Right lobe of liver (tissue), 6 donors: ENCODE data around the gene CENPF. TPM values are rescaled to one million over a fixed set of nuclear protein-coding genes. Genes with fewer than 3 reads are reported as not detected.

Experiments used
- ATAC-seq, 4 donors: fragments of 200-7000 bp; cut with Tn5 transposase; one replicate each; pipeline ENCODE4 v1.9.1; 2020; ENCODE audit warnings: mild to moderate bottlenecking in 4 of 4, moderate library complexity in 4 of 4
- DNase-seq, 3 donors: peaks; one replicate each; pipeline ENCODE4 v3.0.0-alpha.2; 2020
- H3K27ac ChIP-seq, 3 donors: fragments of 200-600 bp; one replicate each; pipeline ENCODE4 v1.8.0; 2022
- H3K27me3 ChIP-seq, 2 donors: fragments of 200-600 bp; one replicate each; pipeline ENCODE4 v1.8.0; 2022
- H3K36me3 ChIP-seq, 4 donors: fragments of 200-600 bp; sonication (generic) in 1 of 4; one replicate each; pipeline versions ENCODE4 v1.5.1 to v1.8.0; 2017 to 2022; ENCODE audit warnings: control low read depth in 1 of 4
- H3K4me1 ChIP-seq, 4 donors: fragments of 200-600 bp; sonication (generic) in 1 of 4; one replicate each; pipeline versions ENCODE4 v1.5.1 to v1.8.0; 2017 to 2022; ENCODE audit warnings: control low read depth in 1 of 4
- H3K4me3 ChIP-seq, 3 donors: fragments of 200-600 bp; one replicate each; pipeline ENCODE4 v1.8.0; 2022
- H3K9me3 ChIP-seq, 4 donors: fragments of 200-600 bp; sonication (generic) in 1 of 4; one replicate each; pipeline versions ENCODE4 v1.5.1 to v1.8.0; 2017 to 2022; ENCODE audit warnings: control low read depth in 1 of 4
- POLR2A ChIP-seq: fragments of 450-650 bp; IDR thresholded peaks from one replicate; pipeline ENCODE4 v1.6.1; 2017; ENCODE audit warnings: antibody characterized with exemption, mild to moderate bottlenecking
- WGBS: methylation state at CpG from one replicate; pipeline ENCODE4 v1.1.6; 2018; ENCODE audit warnings: low coverage, low lambda C conversion rate; ENCODE audit not compliant: insufficient coverage; ENCODE audit errors: missing lambda C conversion rate; 5-methylcytosine and 5-hydroxymethylcytosine counted together
- intact Hi-C, 2 donors: fragments of 100-400 bp; cut with DNase I; formaldehyde crosslinking; loops; one replicate each; pipeline versions ENCODE4 v1.11.2 to v1.14.1; 2022
- total RNA-seq, 6 experiments: library from RNA; depleted of rRNA in 2 of 6; stranded (reverse); fragments of >200 nt in 2 of 6; fragmentation: NEBNext Ultra II Directional in 3 of 6; extraction: Animal tissue kit (Norgen Biotek cat#: 25700) in 3 of 6; gene quantifications; one replicate each; pipeline versions ENCODE4 v1.1.0 to v1.2.4, GENCODE V29; 2016 to 2023
- TF ChIP-seq, protein P1 (sequence below), 4 donors: fragments of 200-600 bp in 3 of 4; fragments of 450-650 bp in 1 of 4; IDR thresholded peaks; one replicate each; pipeline versions ENCODE4 v1.5.1 to v1.8.0; 2016 to 2022; ENCODE audit warnings: antibody characterized with exemption in 4 of 4, mild to moderate bottlenecking in 2 of 4
- donor health status: DM: no; HTN: yes; CAD: no.
- donor health status: DM: no; HTN: no; CAD: no.
- donor health status: DM: no; HTN: no; CAD: no.
- donor health status: DM: no; HTN: yes; CAD: no.
- donor health status: DM: no; HTN: yes; CAD: no.

CENPF gene
- total RNA-seq, 6 experiments from 2014 or later: 0.13 to 3.3 (median 1.0) TPM

DNA sequence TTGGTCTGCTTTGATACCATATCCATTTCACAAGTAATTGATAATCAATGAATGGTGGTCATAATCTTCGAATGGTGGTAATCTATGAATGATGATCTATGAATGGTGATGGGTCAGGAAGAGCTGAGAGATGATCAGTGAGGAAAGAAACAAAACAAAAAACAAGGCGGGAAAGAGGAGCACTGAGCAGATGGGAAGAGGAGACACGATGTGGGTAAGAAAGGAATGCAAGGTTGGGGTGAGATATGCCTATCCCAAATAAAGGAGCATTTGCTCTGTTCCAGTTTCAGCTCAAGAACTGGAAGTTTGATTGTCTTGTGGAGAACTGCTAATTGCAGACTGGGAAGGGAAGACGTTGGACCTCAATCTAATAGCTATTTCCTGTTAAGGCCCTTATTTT lies 73.8 kb downstream of the CENPF start:
- no peaks in the 10 kb centered on the region for H3K27me3 ChIP-seq
- intact Hi-C loops: no loop called here
- DNase-seq: no peak
- no peaks in the 10 kb centered on the region for H3K36me3 ChIP-seq
- 67% methylated on average over 4 of the region's 4 CpGs for WGBS
- no peak for TF ChIP-seq POLR2A
- TF ChIP-seq, protein P1, sequence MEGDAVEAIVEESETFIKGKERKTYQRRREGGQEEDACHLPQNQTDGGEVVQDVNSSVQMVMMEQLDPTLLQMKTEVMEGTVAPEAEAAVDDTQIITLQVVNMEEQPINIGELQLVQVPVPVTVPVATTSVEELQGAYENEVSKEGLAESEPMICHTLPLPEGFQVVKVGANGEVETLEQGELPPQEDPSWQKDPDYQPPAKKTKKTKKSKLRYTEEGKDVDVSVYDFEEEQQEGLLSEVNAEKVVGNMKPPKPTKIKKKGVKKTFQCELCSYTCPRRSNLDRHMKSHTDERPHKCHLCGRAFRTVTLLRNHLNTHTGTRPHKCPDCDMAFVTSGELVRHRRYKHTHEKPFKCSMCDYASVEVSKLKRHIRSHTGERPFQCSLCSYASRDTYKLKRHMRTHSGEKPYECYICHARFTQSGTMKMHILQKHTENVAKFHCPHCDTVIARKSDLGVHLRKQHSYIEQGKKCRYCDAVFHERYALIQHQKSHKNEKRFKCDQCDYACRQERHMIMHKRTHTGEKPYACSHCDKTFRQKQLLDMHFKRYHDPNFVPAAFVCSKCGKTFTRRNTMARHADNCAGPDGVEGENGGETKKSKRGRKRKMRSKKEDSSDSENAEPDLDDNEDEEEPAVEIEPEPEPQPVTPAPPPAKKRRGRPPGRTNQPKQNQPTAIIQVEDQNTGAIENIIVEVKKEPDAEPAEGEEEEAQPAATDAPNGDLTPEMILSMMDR (IDR thresholded peaks at IDR 0.05): no peak
- no peak overlapping the region for H3K27ac ChIP-seq
- no peak overlapping the region for H3K4me3 ChIP-seq
- H3K4me1 ChIP-seq: no peaks in the 10 kb centered on the region
- H3K9me3 ChIP-seq: no peaks in the 10 kb centered on the region
- no peak for ATAC-seq

DNA sequence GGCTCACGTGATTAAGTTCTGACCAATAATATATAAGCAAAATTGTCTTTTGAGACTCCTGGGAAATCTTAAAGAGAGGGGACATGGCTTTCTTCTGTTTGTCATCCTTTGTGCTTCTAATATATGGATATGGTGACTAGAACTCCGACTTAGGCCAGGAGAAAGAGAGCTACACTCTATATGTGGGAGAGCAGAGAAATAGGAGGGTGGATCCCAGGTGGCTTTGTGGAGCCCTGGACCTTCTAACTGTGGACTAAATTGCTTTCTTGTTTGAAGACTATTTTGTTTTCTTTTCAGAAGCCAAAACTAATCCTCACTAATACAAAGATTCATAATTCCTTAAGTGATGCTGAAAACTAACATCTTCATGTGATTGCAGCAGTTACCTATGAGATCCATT lies 75.0 kb downstream of the CENPF start:
- intact Hi-C loops: no loop called here
- H3K27ac ChIP-seq: no peak overlapping the region
- H3K4me1 ChIP-seq: no peaks in the 10 kb centered on the region
- no peak for ATAC-seq
- no peak for DNase-seq
- no peak for TF ChIP-seq POLR2A
- TF ChIP-seq, protein P1 (IDR thresholded peaks at IDR 0.05): no peak
- no peaks in the 10 kb centered on the region for H3K36me3 ChIP-seq
- H3K4me3 ChIP-seq: no peak overlapping the region
- no peaks in the 10 kb centered on the region for H3K27me3 ChIP-seq
- no peaks in the 10 kb centered on the region for H3K9me3 ChIP-seq
- 54% methylated on average over 2 of the region's 2 CpGs for WGBS

DNA sequence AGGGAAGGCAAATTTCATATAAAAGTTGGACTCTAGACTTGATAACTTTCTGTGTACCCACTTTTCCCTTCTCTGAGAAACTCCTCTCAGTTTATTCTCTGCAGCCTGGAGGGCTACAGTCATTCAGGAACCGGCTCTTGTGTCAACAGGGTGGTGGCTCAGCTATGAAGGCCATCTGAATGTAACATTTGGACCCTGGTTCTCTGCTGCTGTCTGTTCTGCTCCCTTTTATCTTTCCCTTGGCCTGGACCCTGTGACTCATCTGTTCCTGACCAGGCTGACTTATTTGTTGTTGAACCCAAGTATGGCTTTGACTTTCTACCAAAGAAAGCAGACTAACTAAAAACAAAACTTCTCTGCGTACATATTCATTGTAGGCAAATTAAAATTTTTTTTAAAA lies 75.4 kb downstream of the CENPF start:
- no peaks in the 10 kb centered on the region for H3K9me3 ChIP-seq
- H3K36me3 ChIP-seq: no peaks in the 10 kb centered on the region
- ATAC-seq: no peak
- H3K27me3 ChIP-seq: no peaks in the 10 kb centered on the region
- H3K4me1 ChIP-seq: no peaks in the 10 kb centered on the region
- no peak overlapping the region for H3K4me3 ChIP-seq
- 47% methylated on average over 2 of the region's 2 CpGs for WGBS
- intact Hi-C loops: no loop called here
- DNase-seq: no peak
- TF ChIP-seq POLR2A: no peak
- TF ChIP-seq, protein P1 (IDR thresholded peaks at IDR 0.05): no peak
- no peak overlapping the region for H3K27ac ChIP-seq

DNA sequence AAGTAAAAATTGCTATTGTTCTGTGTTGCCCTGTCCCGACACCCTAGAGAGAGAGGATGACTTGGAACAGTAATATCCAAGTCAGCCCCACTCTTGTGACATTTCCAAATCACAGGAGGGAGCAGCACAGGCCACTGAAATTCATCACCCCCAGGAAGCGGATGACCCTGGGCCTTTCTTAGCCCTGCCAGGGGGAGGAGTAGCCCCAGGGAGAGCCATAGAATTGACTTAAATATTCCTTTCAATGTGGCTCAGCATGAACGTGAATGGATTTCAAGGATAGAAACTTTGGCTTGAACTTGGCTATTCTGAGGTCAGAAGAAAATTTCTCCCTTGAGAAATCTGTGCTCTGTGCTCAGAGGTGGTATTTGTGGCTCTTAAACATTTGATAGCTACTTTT lies 80.6 kb downstream of the CENPF start:
- TF ChIP-seq, protein P1 (IDR thresholded peaks at IDR 0.05): no peak
- no peak for TF ChIP-seq POLR2A
- Histone ChIP-seq H3K27me3 (no peaks in the 10 kb centered on the region), H3K4me3 (no peak overlapping the region), H3K36me3 (no peaks in the 10 kb centered on the region), H3K27ac (no peak overlapping the region), H3K9me3 (no peaks in the 10 kb centered on the region), H3K4me1 (no peaks in the 10 kb centered on the region)
- intact Hi-C loops: no loop called here
- WGBS: 63% methylated on average over 2 of the region's 3 CpGs
- no peak for DNase-seq
- ATAC-seq: no peak

DNA sequence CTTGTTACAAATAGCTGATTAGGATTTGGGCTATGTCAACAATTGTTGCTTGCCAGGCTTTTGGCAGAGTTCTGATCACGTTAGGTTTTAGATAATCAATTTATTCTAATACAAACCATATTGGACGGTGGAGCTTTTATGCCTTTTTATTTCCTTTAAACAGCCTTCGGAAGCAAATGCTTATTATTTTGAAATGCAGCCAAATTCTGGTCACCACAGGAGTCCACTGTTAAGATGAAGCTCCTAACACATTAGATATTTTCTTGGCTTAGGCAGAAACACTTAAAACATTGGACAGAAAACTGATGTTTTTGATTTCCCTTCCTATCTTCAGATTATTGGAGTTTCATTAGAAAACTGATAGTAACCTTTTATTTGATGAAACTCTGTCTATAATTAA lies 82.9 kb downstream of the CENPF start:
- H3K9me3 ChIP-seq: no peaks in the 10 kb centered on the region
- intact Hi-C loops: no loop called here
- no peak for DNase-seq
- no peaks in the 10 kb centered on the region for H3K36me3 ChIP-seq
- ATAC-seq: no peak
- H3K27ac ChIP-seq: no peak overlapping the region
- 43% methylated on average over 3 of the region's 3 CpGs for WGBS
- no peaks in the 10 kb centered on the region for H3K4me1 ChIP-seq
- no peaks in the 10 kb centered on the region for H3K27me3 ChIP-seq
- TF ChIP-seq, protein P1 (IDR thresholded peaks at IDR 0.05): no peak
- TF ChIP-seq POLR2A: no peak
- no peak overlapping the region for H3K4me3 ChIP-seq
